8988T (cell line): ENCODE measurements around the gene FBH1.
A peak's percentile ranks its signal among the peaks of the same experiment; 100 is the strongest.
"Not testable (repeated sequence)": the region's sequence is repeated elsewhere in the genome, so short reads cannot be mapped to it uniquely, and the experiment has no call there.

Experiments
- DNase-seq: peaks from one replicate; pipeline ENCODE4 v3.0.0; 2011

Gene FBH1

GRCh38 chr10:5960070-5960972 is 70.3 kb downstream of the FBH1 start:
- DNase-seq, result no peak

- not testable (repeated sequence) for DNase-seq
Observed at GRCh38 chr10:5960973-5961275, 70.9 kb downstream of the FBH1 start.

GRCh38 chr10:5961405-5962100 is 71.5 kb downstream of the FBH1 start:
- DNase-seq, result no peak

GRCh38 chr10:5962358-5962940 is 72.4 kb downstream of the FBH1 start:
- DNase-seq, result not testable (repeated sequence)

GRCh38 chr10:5963071-5963470 is 73.0 kb downstream of the FBH1 start:
- no peak for DNase-seq

- DNase-seq, result no peak
Observed at GRCh38 chr10:5963591-5963990, 73.5 kb downstream of the FBH1 start.

GRCh38 chr10:5964736-5965135 is 74.7 kb downstream of the FBH1 start:
- DNase-seq, result no peak

- DNase-seq, result no peak
Observed at GRCh38 chr10:5965266-5965665, 75.2 kb downstream of the FBH1 start.

- no peak for DNase-seq
Observed at GRCh38 chr10:5968037-5968680, 78.1 kb downstream of the FBH1 start.

- no peak for DNase-seq
Observed at GRCh38 chr10:5968681-5969453, 78.8 kb downstream of the FBH1 start.

- DNase-seq, result no peak
Observed at GRCh38 chr10:5970066-5970465, 80.0 kb downstream of the FBH1 start.

GRCh38 chr10:5970527-5970926 is 80.5 kb downstream of the FBH1 start:
- no peak for DNase-seq

GRCh38 chr10:5971315-5971832 is 81.3 kb downstream of the FBH1 start:
- no peak for DNase-seq

GRCh38 chr10:5971886-5972285 is 81.8 kb downstream of the FBH1 start:
- no peak for DNase-seq

- no peak for DNase-seq
Observed at GRCh38 chr10:5973069-5973468, 83.0 kb downstream of the FBH1 start.

- no peak for DNase-seq
Observed at GRCh38 chr10:5975641-5976473, 85.8 kb downstream of the FBH1 start.

- peak; percentile 43 for DNase-seq
Observed at GRCh38 chr10:5976512-5977470, 86.7 kb downstream of the FBH1 start.

GRCh38 chr10:5977471-5978229 is 87.6 kb downstream of the FBH1 start, which contains the start of gene IL15RA:
IL15RA (minus strand) TSS chr10:5977543; CDS start chr10:5977492, 51 bp downstream.
- DNase-seq, result peak; percentile 77

GRCh38 chr10:5978230-5978489 is 88.1 kb downstream of the FBH1 start:
- no peak for DNase-seq

- DNase-seq, result no peak
Observed at GRCh38 chr10:5981529-5981928, 91.5 kb downstream of the FBH1 start.
